ENCODE results near the gene PFDN6.
A peak's percentile ranks its signal among the peaks of the same experiment; 100 is the strongest.

PFDN6 gene

GRCh38 chr6:33276581-33276863, 12.9 kb upstream of the PFDN6 start:
- peak overlapping the region; percentile 52 for H3K4me3 ChIP-seq (ENCODE audit: low read length)

DNA sequence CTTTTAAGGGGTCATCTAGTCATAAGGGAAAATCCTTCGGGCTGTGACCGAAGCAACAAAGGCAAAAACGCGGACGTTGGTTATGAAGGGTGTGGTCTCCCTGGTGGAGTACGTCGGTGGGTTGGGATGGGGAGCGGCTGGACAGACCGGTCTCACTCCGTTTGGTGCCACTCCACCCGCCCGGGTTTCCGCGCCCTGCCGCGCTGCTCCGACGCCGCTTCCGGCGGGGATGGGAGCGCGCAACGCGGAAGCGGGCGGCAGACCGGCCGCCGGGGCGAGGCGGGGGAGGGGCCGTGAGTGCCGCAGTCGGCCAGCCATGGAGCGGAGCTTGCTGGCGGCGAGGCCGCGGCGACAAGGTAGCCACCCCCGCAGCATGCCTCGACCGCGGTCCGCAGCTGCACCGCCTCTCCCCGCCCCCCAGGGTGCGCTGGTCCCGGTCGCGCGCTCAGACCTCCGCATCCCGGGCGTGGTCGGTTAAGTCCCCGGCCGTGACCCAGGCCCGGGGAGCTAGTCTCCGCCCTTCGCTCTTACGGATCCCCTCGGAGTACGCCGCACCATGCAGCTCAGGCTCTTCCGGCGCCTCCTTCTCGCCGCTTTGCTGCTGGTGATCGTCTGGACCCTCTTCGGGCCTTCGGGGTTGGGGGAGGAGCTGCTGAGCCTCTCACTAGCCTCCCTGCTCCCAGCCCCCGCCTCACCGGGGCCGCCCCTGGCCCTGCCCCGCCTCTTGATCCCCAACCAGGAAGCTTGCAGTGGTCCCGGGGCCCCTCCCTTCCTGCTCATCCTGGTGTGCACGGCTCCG, 12.3 kb upstream of the PFDN6 start, which contains the start of gene B3GALT4:
B3GALT4 (plus strand) TSS at position 260 of the 799 bp plus-strand sequence; CDS start at position 557, 297 bp downstream.
- TF ChIP-seq CTCF (conservative IDR thresholded peaks at IDR 0.05; ENCODE audit: low read depth, low read length) = peak; percentile 51
- DNase-seq (ENCODE audit: low read depth) = no peak
- H3K4me3 ChIP-seq (ENCODE audit: low read length) = peak within 1 kb of the TSS; percentile 52

More at GRCh38 chr6:33276581-33276863, 12.9 kb upstream of the PFDN6 start:
- no peak for TF ChIP-seq CTCF (conservative IDR thresholded peaks at IDR 0.05; ENCODE audit: low read depth, low read length)
- no peak for DNase-seq (ENCODE audit: low read depth)

DNA sequence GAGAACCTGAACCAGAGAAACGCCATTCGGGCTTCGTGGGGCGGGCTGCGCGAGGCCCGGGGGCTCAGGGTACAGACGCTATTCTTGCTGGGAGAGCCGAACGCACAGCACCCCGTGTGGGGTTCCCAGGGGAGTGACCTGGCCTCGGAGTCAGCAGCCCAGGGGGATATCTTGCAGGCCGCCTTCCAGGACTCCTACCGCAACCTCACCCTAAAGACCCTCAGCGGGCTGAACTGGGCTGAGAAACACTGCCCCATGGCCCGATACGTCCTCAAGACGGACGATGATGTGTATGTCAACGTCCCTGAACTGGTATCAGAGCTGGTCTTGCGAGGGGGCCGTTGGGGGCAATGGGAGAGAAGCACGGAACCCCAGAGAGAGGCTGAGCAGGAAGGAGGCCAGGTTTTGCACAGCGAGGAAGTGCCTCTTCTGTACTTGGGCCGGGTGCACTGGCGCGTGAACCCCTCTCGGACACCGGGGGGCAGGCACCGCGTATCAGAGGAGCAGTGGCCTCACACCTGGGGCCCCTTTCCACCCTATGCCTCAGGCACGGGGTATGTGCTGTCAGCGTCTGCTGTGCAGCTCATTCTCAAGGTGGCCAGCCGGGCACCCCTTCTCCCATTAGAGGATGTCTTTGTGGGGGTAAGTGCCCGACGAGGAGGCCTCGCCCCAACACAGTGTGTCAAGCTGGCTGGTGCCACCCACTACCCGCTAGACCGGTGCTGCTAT, 11.6 kb upstream of the PFDN6 start:
- DNase-seq (ENCODE audit: low read depth) = no peak
- TF ChIP-seq CTCF (conservative IDR thresholded peaks at IDR 0.05; ENCODE audit: low read depth, low read length) = no peak
- peak overlapping the region; percentile 52 for H3K4me3 ChIP-seq (ENCODE audit: low read length)

DNA sequence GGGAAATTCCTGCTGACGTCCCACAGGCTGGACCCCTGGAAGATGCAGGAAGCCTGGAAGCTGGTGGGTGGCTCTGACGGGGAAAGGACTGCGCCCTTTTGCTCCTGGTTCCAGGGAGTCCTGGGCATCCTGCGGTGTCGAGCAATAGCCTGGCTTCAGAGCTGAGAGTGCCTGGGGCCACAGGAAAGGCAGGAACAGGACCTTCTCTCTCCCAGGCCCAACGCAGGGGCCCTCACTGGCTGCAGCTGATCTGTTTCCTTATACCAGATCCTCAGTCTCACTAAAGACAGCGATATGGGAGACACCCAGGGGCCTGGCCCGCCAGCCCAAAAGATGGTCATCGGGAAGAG, 11.0 kb upstream of the PFDN6 start:
- no peak for DNase-seq (ENCODE audit: low read depth)
- H3K4me3 ChIP-seq (ENCODE audit: low read length) = no peak overlapping the region
- no peak for TF ChIP-seq CTCF (conservative IDR thresholded peaks at IDR 0.05; ENCODE audit: low read depth, low read length)

GRCh38 chr6:33278810-33279209, 10.6 kb upstream of the PFDN6 start:
- DNase-seq (ENCODE audit: low read depth) = no peak
- TF ChIP-seq CTCF (conservative IDR thresholded peaks at IDR 0.05; ENCODE audit: low read depth, low read length) = no peak
- H3K4me3 ChIP-seq (ENCODE audit: low read length) = no peak overlapping the region

DNA sequence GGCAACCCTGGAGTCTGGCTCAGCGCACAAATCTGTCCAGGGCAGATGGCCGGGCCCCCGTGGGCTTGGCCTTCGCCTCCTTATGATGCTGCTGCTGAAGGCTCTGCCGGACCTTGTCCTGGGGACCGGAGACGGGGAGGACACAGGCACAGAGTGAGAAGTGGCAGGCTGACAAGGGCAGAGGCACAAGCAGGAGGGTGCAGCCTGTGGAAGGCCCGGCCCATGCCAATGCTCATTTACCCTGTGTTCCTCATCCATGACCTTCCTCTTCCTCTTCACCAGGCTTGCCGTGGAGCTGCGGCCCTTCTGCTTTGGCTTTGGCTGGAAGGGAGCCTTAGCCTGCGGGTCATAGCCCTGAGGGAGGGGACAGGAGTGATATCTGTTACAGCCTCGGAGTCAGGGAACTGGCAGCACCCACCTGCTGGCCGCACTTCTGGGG, 10.1 kb upstream of the PFDN6 start:
- DNase-seq (ENCODE audit: low read depth) = no peak
- no peak overlapping the region for H3K4me3 ChIP-seq (ENCODE audit: low read length)
- TF ChIP-seq CTCF (conservative IDR thresholded peaks at IDR 0.05; ENCODE audit: low read depth, low read length) = no peak

Measured in retinal pigment epithelial cell (primary cell).